Measurements from ENCODE around the gene IL17A.
"Not testable (repeated sequence)": the region's sequence is repeated elsewhere in the genome, so short reads cannot be mapped to it uniquely, and the experiment has no call there.

Gene IL17A

DNA sequence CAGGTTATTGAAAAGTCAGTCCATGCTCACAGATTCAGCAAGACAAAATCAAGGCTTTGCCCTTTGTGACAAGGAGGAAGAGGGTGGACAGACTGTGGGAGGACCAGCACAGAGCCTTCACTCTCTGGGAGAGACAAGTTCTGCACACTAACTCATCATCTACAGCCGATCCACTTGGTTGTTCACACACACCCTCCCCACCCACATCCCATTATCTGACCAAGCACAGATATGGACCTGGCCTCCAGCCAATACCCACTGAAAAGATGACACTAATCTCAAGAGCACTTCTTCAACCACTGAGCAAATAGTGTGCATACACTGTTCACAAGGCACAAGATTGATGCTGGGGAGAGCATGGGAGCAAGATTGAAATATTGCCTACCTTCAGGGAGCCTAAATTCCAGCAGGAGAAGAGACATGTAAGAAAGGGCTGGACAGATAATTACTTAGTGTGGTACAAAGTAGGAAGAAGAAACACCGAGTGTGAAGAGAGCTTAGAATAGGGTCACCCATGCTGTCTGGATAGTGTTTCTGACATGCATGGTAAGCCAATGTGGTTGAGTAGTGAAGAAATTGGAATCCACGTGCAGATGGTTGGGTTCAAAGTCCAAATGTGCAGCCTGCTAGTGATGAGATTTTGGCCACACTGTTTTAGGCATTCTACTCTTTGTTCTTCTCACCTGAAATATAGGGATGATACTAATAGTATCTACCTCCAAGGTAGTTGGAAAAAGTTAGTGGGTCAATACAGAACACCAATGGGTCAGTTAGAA is 21.7 kb upstream of the IL17A start:
- no peak for DNase-seq

DNA sequence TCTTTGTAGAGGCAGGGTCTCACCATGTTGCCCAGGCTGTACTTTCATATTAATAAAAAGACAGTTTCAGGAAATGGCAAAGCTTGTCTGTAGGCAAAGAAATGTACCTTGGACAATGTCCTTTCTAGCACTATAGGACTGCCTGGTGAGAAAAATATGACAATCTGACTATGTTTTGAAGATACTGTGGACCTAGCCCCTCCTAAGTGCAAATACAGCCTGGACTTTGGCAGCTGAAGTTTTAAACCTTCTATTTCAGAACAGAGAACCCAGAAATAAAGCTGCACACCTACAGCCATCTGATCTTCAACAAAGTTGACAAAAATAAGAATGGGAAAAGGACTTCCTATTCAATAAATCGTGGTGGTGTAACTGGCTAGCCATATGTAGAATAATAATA is 18.9 kb upstream of the IL17A start:
- DNase-seq = no peak

GRCh38 chr6:52168351-52168750 is 17.8 kb upstream of the IL17A start:
- not testable (repeated sequence) for DNase-seq

DNA sequence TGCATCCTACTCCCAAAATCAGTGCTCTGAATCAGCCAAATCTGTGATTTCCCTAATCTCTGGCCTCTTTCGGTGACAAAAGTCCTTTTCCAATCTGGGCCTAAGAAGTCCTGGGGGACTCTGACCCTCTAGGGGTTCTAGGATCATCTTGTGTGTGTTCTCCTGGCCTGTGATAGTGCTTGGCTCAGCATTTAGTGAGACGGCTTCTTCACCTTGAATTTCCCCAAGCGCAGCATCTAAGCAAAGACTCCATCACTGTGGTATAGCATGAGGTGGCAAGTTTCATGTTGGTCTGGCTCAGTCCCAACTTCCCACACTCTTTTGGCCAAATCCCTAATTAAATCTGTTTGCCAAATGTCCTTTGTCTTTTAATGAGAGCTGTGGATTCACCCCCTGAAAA is 12.1 kb upstream of the IL17A start:
- no peak for DNase-seq

DNA sequence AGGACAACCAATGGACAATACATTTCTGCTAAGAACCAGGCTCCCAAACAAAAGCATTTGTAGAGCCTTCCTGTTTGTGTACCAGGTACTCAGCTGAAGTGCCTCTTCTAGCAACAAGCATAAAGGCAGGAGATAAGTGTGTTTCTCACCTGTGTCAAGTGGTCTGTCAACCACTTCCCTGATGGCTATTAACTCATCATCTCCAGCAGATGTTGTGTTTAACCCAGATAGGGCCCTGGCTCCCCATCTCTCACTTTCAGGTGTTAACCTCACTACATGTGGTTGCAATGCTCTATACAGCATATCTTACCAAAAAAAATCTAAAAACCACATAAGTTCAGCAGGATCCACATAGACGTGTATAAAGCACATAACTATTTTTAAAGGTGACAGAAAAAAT is 9.6 kb upstream of the IL17A start:
- DNase-seq = no peak

DNA sequence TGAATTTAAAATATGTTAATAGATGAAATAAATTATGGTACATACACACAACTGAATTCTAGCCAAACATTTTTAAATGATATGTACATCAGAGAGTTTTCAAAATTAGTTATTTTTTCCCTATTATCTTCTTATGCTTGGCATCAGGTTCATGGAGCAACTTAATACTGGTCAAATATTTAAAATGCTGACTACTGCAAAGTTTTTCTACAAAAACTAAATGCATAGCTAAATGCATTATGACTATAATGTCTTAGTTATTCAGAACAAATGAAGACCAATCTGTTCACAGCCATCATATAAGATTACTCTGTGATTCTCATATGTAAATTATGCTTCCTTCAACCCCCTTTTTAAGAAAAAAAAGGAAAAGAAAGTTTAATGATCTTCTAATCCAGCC is 8.2 kb upstream of the IL17A start:
- DNase-seq = no peak

DNA sequence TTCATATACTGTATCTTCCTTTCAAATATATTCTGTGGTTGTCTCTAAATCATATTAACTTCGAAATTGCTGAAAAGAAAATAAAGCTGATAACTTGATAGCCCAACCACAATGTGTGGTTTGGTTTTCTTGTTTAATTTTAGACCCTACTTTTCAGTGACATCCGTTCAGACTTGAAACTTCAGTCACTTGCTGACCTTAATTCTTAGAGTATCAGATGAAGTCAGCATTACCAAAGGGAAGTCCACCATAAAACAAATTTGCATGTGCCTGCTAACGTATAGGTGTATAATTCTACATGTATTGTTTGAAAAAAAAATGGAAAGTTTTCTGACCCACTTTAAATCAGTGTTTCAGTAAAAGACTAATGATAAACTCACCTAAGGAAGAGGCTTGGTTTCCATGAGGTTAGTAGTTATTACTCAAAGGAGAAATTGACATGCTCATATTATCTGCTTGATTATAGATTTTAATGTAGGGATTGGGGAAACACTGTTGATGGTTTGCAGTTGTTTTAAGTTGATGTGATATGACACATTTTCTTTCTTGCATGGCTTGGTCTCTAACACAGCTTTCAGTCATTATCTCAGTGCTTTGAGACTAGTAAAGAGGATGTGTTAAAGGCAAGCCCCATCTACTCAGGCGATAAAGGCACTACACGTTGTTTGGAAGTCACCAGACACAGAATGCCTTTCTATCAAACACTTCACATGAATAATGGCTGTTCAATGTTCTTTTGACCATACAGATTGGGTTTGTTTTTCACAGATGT is 5.2 kb upstream of the IL17A start:
- DNase-seq = no peak

DNA sequence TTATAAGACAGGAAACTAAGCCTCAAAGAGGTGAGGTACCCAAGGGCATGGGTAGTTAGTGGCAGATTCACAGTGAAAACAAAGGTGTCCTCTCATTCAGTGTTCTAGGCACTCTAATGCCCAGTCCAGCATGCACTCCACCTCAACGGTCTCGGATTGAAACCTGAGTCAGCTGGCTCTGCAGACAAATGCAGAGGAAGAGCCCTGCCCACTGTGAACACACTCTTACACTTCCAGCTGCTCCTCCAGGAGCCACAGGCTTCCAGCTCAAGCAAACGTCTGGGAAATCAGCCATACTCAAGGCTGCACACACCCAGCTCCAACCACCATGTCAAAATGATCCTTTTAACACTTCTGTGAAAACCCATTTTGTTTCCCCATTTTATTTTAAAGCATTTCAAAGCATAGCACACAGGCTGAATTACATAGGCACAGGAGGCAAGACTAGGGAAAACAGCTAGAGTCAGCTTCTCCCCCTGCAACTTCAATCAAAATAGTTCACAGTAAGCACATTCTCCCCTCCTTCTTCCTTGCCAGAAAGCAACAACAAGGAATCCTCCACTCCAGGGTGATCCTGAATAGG is 3.0 kb upstream of the IL17A start:
- no peak for DNase-seq

GRCh38 chr6:52186480-52186879 is 305 bp downstream of the IL17A start:
- no peak for DNase-seq

GRCh38 chr6:52187098-52187497 is 923 bp downstream of the IL17A start:
- no peak for DNase-seq

DNA sequence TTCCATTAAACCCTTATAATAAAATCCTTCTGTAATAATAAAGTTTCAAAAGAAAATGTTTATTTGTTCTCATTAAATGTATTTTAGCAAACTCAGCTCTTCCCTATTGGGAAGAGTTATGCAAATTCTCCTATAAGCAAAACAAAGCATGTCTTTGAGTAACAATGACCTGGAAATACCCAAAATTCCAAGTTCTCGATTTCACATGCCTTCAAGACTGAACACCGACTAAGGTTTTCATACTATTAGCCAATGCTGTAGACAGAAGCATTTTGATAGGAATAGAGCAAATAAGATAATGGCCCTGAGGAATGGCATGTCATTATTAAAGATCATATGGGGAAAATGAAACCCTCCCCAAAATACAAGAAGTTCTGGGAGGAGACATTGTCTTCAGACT is 3.8 kb downstream of the IL17A start:
- no peak for DNase-seq

DNA sequence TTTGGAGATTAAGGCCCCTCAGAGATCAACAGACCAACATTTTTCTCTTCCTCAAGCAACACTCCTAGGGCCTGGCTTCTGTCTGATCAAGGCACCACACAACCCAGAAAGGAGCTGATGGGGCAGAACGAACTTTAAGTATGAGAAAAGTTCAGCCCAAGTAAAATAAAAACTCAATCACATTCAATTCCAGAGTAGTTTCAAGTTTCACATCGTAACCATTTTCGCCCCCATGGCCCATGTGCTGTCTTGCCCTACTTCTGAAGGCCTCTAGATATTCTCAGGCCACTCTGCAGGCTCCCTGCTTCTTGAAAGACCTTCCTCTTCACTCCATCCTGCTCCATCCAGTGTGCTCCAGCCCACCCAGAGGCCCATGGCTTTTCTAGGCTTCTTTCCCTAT is 4.2 kb downstream of the IL17A start:
- no peak for DNase-seq

- DNase-seq = no peak
These were observed 5.6 kb downstream of the IL17A start for GRCh38 chr6:52191824-52192223.

- DNase-seq = no peak
These were observed 9.7 kb downstream of the IL17A start for GRCh38 chr6:52195886-52196285.

DNA sequence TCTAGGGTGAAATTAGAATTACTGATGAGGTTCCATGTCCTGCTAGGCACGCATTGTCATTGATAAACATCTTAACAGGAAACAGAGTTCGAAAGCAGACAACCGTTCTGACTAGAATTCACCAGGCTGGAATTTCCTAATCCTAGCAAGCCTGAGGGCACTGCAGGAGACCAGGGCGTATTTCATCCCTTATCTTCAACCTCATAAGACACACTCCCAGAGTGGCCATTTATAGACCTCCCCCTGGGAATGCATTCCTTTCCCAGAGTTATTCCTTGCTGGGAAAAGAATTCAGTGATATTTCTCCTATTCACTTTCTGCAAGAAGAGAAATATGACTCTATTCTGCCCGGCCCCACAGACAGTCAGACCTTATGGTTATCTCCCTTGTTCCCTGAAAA is 13.9 kb downstream of the IL17A start:
- not testable (repeated sequence) for DNase-seq

- no peak for DNase-seq
These were observed 14.9 kb downstream of the IL17A start for GRCh38 chr6:52201046-52201445.

DNA sequence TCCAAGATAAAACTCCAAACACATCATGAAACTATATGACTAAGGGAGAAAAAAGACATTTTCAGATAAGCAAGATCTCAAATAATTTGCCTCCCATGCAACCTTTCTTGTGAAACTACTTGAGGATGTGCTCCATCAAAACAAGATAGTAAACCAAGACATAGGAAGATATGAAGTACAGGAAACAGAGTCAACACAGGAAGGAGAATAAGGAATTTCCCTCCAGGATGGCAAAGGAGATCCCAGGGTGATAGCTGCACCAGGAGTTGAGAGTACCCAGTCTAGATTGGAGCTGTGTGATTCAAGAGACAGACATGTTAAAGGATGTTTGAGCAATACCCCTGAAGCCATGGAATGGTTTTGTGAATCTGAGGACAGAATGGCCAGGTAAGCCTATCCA is 15.3 kb downstream of the IL17A start:
- DNase-seq = no peak

GRCh38 chr6:52207066-52207465 is 20.9 kb downstream of the IL17A start:
- DNase-seq = no peak

DNA sequence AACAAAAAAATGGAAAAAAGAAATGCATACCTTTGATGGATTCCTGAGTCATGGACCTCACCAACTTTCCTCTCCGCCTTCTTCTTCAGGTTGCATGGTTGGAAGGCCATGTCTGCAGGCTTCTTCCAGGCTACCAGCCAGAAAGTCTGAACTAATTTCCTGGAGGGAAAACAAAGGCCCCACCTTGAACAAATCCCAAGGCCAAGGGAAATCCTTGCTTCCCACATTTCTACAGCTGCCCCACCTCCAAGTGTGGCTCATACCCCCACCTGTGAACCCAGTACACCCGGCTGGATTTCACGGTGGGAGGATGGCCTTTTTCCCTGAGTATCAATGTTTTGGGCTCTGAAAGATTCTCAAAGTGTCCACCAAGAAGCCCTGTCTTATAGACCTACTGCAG is 22.4 kb downstream of the IL17A start:
- DNase-seq = no peak

DNA sequence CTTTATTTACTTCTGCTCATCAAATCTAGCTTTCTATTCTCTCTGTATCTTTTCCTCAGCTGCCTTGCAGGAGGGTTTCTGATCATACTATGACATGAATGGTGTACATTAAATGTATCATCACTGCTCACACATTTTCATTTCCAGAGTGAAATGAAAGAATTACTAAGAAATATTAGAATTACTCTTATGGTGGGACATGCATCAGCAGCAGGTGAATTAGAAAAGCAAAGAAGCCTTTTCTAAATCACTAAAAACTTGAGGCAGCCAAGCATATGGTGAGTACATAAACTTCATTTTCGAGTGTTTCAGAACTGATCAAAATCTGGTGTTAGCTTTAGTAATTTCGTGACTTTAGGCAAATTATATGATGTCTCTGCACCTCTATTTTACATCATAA is 23.6 kb downstream of the IL17A start:
- no peak for DNase-seq

GRCh38 chr6:52210227-52210626 is 24.1 kb downstream of the IL17A start:
- DNase-seq = no peak

GRCh38 chr6:52213127-52213526 is 27.0 kb downstream of the IL17A start:
- DNase-seq = no peak

DNA sequence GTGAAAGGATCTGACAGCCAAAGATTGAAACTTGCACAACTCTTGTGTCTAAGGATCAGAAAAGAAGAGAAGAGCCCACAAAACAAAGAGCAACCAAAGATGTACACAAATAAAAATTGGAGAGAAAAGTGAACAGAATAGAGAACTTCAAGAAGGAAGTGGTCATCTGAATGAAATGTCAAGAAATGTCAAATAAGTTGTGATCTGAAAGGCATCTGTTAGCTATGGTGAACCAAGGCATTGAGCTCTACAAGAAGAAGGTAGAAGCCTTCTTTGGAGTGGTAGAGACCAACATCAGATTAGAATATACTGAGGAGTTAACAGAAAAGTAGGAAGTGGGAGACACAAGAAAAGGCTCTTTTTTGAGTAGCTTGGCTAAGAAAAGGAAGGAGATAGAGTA is 29.6 kb downstream of the IL17A start:
- no peak for DNase-seq

- no peak for DNase-seq
These were observed 30.9 kb downstream of the IL17A start for GRCh38 chr6:52216932-52217575.
